ENCODE results near the gene MRPL19.

MRPL19 gene

DNA sequence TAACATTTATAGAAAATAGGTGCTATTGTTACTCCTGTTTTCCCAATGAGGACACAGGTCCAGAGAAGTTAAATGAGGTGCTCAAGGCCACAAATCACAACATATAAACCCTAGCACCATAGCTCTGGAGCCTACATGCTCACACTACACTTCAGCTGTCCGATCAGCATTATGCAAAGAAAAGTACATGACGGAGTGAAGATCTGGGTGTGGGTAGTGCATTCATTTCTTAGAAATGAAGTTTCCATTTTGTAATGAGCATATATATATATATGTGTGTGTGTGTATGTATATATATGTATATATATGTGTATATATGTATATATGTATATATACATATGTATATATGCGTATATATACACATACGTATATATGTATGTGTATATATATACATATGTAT lies 30.2 kb upstream of the MRPL19 start:
- DNase-seq (ENCODE audit: low read depth in 2 of 2), result no peak

DNA sequence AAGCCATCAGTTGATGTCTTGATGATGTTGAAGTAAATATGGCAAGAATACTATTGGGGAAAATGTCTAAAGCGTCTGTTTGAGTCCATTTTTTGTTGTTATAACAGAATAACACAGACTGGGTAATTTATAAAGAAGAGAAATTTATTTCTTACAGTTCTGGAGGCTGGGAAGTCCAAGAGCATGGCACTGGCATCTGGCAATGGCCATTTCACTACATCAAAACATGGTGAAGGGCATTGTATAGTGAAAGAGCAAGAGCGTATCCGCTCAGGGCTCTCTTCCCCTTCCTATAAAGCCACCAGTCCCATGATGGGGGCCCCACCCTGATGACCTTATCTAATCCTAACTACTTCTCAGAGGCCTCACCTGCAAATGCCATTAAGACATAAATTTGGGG lies 29.6 kb upstream of the MRPL19 start:
- no peak for DNase-seq (ENCODE audit: low read depth in 2 of 2)

DNA sequence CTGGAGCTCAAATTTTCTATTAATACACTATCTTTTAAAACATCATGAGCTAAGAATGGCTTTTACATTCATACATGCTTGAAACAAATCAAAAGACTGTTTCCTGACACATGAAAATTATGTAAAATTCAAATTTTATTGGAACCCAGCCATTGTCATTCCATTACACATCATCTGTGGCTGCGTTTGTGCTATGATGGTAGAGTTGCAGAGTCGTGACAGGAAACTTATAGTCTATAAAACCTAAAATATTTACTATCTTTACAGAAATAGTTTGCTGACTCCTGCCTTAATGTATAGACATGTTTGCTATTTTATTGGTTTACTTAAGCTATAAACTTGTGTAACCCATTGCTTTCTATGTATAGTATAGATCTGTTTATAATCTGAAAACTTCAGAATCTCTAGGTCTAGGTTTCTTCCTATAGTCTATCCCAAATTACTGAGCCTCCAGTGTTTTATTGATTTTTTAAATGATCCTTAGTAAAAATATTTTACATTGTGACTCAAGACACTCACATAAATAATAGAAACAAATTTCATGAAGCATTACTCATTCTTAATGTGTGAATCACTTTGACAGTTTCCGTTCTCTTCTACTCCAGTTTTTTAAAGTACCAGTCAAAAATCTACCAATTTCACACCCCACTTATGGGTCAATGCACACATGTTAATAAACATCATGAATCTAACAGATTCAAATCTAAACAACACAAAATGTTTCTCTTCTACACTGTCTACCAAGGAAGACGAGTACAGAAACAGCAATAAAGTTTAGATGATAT lies 26.4 kb upstream of the MRPL19 start:
- no peak for DNase-seq (ENCODE audit: low read depth in 2 of 2)

DNA sequence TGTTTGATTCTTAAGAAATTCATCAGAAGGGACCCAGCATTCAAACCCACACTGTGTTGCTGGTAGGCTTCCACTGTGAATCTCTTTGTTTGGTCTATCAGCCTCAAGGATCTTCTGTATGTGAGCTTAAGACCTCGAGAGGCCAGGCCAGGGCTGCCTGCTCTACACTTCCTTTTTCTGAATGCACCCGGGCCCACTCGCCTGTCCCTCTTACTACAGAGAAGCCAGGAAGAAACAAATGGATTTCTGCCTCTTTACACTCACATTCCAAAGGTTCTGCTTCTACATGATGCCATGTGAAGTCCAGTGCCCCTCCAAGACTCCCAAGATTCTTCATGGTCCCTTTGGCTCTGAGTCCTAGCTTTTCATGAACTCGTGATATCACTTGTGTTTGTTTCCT lies 25.4 kb upstream of the MRPL19 start:
- no peak for DNase-seq (ENCODE audit: low read depth in 2 of 2)

DNA sequence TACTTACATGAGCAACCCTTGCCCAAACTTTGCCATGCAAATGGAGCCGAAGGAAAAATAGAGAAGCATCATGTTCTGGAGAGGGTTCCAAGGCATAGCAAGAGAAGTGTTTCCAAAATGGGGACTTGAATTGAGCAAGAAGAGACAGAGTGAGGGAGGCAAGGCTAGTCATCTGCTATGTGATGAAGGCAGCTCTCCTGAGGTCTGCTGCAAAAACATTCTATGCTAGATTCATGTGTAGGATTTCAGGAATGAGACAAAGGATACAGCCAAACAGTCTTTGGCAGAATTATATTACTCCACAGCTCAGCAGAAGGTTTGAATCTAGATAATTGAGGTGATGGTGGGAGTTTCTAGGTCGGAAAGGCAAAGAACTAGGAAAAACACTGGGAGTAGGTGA lies 24.1 kb upstream of the MRPL19 start:
- no peak for DNase-seq (ENCODE audit: low read depth in 2 of 2)

DNA sequence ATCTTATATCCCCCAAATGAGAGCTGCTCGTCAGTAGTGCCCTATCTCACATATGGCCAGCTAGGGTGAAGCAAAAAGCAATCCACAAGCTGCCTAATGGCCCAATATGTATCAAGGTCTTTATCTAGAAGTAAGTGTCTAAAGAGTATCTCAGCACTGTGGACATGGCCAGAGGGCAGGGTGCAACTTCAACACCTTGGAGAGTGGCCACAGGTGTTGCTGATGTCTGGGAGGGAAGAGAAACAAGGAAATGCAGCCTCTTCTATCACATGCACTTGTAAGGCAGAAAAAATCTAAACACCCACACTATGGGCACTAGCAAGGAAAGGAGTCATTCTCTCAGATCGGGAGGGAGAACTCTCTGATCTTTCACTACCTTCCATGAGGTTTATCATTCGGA lies 23.7 kb upstream of the MRPL19 start:
- no peak for DNase-seq (ENCODE audit: low read depth in 2 of 2)

DNA sequence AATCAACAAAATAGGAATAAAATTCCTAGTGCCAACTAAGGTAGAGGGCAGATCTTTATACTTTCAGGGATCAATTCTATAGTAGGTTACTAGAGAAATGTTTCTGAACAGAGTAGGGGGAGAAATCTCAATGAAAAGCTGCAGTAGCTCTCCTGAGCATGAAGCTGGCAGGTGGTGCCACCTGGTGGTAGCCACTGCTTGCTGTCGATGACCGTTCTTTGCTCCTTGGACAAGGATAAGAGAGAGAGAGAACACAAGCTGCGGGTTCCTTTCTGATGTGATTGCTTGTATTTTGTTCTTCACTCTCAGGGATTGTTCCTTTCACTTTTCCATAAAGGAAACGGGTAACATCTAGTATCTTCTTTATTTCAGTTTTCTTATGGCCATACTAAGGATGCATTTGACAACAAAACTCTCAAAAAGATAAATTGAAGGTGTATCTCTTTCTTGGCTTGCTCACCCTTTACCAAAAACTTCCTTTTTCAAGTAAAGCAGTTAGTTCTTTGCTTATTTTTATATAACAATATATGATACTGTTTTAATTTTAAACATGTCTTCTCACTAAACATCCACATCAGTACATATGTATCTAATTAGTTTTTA lies 18.6 kb upstream of the MRPL19 start:
- DNase-seq (ENCODE audit: low read depth in 2 of 2), result peak; percentile 50 to 55

DNA sequence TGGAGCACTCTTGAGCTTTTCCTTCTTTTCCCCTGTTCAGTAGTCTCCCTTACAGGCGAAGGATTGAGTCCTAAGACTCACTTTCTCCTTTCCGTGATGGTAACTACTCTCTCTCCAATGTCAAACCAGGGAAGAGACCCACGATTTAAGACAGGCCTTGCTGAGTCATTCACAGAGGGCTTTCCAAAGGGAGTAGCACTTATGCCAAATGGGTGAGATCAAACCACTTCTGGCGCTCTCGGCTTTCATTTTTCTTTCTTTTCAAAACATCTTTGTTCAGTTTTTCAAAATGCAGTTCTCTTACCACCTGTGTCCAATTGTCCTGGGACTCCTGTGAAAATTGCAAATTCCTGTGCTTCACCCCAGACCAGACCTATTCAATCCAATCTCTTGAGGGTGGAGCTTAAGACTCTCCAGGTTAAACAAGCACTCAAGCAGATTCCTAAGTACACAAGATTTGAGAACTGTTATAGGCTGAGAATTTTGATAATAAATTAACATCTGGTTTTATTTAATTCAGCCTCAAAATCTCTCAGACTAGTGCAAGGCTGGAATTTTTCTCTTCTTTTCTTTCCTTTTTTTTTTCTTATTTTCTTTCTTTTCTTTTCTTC lies 14.4 kb upstream of the MRPL19 start:
- no peak for DNase-seq (ENCODE audit: low read depth in 2 of 2)

DNA sequence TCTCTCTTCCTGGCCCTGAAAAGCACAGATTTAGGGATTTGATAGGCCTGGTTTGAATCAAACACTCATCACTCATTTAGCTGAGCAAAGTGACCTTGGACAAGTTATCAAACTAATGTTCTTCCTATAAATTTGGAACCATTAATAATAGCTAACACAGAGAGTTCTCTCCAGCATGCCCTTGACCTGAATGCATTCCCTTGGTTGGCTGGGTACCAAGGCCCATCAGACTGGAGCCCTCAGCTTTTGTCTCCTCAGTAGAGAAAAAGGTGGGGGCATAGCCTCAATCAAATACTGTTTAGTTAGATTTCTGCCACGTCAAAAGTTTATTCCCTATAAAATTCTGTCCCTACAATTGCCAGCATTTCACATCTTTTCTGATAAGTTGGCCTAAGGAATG lies 13.8 kb upstream of the MRPL19 start:
- no peak for DNase-seq (ENCODE audit: low read depth in 2 of 2)

DNA sequence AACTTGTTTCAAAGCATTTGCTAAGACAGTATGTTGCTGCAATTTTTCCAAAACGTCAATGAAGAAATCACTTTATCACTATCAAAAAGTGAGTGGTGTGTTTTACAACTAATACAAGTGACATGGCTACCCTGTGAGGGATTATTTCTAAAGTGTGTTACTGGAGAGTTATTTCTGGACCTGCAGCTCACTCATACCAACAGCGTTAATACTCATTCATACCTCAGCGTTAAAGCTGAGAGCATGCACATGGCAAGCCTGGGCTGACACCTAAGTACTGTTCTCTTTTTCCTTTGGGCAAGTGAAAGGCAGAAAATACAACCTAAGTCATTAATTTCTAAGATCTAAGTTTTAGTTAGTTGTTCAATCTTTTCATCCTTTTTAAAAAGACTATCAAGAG lies 13.0 kb upstream of the MRPL19 start:
- no peak for DNase-seq (ENCODE audit: low read depth in 2 of 2)

DNA sequence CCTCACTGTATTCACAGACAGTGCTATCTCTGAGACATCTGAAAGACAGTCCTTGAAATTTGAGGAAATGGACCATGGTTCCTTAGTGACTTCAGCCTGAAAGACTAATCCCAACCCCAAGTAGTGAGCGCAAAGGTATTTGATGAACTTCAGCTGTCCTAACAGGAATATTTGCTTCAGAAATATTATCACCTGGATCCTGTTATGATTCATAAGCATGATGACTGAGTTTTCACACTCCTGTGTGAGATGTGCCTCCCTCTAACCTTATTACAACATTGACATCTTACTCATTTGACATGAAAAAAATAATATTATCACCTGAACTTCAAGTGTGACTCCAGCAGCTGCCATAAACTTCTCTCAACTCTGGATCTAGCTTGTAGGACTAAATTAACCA lies 11.6 kb upstream of the MRPL19 start:
- no peak for DNase-seq (ENCODE audit: low read depth in 2 of 2)

DNA sequence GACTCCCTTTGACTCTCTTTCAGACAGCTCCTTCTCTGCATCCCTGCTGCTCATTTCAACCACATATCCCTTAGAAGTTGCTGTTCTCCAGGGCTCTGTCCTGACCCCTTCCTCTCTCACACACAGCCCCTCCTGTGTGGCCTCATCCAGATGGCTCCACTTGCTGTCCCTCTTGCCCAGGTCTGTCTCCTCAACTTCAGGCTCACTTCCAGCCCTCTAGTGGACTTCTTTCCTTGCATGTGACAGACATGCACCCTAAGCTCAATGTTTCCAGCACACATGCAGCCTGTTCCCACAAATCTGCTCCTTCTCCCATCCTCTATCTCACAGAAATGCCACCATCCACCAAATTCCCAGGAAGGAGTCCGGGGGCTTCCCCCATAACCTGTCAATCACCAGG lies 9.0 kb upstream of the MRPL19 start:
- no peak for DNase-seq (ENCODE audit: low read depth in 2 of 2)

DNA sequence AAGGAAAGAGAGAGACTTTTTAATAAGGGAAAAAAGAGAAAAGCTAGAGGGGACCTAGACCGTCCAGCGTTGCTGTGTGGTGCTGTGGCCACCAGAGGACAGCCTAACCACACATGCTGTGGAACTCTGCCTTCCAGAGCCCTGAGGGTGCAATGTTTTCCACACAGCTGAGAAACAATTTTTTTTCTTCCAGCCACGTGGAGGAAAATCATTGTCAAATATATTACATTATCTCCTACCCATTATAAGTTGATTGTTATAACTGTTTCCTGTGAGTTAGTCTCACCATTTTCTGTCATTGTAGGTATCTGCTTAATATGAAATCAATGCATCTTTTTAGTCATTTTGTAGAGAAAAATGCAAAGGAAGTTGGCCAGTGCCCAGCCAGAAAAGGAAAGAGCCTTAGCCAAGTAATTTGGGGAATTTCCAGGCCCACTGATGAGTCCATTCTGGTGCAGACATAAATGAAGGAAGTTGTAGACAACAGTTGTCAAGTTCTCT lies 5.9 kb upstream of the MRPL19 start:
- DNase-seq (ENCODE audit: low read depth in 2 of 2), result peak; percentile 32 to 52

DNA sequence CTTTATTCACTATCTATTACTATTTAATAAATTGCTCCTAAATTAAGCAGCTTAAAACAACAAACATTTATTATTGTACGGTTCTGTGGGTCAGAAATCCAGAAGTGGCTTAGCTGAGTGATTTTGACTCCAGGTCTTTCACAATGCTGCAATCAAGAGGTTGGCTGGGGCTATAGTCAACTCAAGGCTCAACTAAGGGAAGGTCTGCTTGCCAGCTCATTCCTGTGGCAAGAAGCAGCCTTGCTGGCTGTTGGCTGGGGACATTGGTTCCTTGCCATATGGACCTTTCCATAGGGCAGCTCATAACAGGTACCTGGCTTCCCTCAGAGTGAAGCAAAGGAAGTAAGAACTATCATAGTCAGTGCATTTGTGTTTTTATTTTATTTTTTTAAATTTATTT lies 5.0 kb upstream of the MRPL19 start:
- DNase-seq (ENCODE audit: low read depth in 2 of 2), result no peak

DNA sequence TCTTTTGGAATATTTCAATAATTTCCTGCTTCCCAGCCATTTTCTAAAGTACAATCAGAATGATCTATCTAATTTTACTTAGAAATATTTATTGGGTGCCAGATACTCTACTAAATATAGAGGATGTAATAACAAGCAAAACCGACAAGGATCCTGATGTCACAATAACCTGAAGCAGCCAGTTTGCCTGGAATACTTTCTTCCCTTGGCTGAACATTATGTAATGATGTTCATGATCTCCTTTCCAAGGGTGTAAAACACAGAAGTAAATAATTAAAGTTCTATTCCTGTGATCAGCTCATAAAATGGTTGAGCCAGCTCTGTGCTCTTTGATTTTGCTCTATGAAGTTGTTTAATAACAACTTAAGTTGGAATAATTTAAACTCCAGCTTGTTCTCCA lies 2.6 kb upstream of the MRPL19 start:
- DNase-seq (ENCODE audit: low read depth in 2 of 2), result no peak

DNA sequence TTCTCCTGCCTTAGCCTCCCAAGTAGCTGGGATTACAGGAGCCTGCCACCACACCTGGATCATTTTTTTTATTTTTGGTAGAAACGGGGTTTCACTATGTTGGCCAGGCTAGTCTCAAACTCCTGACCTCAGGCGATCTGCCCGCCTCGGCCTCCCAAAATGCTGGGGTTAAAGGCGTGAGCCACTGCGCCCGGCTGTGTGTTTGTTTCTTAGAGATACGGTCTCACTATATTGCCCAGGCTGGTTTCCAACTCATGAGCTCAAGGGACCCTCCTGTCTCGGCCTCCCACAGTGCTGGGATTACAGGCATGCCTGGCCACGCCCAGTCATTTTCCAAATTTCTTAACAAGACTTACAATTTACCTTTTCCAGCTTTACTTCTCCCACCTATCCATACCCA lies 940 bp upstream of the MRPL19 start:
- no peak for DNase-seq (ENCODE audit: low read depth in 2 of 2)

DNA sequence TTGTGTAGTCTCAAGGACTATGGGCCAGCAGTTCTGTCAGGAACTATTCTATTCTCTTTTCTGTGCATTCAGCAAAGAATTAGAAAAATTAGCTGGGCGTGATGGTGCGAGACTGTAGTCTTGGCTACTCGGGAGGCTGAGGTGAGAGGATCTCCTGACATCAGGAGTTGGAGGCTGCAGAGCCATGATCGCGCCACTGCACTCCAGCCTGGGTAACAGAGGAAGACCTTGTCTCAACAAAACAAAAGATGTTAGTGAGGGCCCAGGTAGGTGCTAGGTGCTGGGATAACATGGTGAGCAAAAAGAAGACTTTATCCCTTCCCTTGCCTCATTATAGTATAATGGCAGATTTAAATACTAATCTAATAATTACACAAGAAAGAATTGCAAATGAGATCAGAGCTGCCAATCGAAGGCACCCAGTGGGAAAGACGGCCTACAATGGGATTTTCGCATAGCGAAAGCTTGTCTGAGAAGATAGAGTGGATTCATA lies 447 bp upstream of the MRPL19 start:
- no peak for DNase-seq (ENCODE audit: low read depth in 2 of 2)

DNA sequence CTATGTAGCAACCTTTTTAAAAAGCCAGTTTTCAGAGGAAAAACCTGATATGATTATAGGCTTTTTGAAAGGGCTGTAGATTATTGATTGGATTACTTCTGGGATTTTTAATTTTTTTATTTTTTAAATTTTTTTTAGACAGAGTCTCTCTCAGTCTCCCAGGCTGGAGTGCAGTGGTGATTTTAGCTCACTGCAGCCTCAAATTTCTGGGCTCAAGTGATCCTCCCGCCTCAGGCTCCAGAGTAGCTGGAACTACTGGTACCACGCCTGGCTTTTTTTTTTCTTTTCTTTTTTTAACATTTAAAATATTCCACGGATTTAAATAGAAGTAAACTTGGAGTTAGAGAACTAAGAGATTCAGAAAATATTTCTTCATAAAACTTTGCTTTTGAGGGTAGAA lies 1.2 kb downstream of the MRPL19 start:
- DNase-seq (ENCODE audit: low read depth in 2 of 2), result no peak

DNA sequence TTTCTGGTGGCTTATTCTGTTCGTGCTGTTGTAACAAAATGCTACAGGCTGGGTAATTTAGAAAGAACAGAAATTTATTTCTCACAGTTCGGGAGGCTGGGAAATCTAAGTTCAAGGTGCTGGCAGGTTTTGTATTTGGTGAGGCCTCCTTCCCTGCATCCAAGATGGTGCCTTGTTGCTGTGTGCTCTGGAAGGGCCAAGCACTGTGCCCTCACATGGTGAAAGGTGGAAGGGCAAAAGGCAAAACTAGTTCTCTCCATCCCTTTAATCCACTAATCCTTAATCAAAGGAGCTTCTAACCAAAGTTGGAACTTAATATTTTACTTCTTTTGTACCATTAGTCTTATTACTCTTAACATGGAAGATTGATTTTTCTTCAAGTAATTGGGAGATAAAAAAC lies 7.4 kb downstream of the MRPL19 start:
- DNase-seq (ENCODE audit: low read depth in 2 of 2), result no peak

DNA sequence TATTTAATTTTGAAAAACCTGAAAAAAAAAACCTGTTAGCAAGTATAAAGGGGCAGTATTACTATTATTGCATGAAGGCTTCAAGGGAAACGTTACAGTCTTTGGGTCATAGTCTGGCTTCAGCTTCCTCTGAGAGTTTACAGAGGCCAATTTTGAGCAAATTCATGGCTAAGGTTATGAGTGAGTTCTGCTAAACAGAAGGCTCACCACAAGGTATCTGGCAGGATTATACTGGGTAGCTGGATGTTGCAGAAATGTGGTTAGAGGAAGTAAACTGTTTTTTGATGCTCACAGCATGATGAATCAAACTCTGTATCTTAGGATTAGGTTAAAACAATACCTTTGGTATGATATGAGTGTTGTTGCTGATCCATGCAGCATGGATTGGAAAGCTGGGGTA lies 9.3 kb downstream of the MRPL19 start:
- DNase-seq (ENCODE audit: low read depth in 2 of 2), result no peak

DNA sequence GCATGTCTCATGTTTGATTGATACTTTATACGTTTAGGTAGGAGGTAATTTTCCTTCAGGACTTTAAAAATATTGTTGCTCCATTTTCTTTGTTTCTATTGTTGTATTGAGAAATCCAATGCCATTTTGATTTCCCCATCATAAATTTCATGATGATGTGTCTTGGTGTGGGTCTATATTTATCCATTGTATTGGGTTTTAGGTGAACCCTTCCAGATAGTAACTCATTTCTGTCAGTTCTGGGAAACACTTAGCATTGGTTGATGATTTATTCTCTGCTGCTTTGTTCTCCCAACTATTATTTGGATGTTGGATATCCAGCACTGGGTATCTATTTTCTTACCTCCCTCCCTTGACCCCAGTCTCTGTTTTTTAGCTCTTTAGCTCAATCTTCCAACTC lies 10.0 kb downstream of the MRPL19 start:
- no peak for DNase-seq (ENCODE audit: low read depth in 2 of 2)

DNA sequence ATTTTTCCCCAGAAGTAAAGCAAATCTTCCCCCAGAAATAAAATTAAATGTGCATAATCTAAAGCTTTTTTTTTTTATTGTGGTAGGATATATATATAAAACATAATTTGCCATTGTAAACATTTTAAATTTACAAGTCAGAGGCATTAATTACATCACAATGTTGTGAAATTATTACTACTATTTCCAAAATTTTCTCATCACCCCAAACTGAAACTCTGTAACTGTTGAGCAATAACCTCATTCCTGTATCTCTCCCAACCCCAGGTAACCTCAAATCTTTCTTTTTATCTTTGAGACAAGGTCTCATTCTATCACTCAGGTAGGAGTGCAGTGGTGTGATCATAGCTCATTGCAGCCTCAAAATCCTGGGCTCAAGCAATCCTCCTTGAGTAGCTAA lies 11.2 kb downstream of the MRPL19 start:
- DNase-seq (ENCODE audit: low read depth in 2 of 2), result no peak

DNA sequence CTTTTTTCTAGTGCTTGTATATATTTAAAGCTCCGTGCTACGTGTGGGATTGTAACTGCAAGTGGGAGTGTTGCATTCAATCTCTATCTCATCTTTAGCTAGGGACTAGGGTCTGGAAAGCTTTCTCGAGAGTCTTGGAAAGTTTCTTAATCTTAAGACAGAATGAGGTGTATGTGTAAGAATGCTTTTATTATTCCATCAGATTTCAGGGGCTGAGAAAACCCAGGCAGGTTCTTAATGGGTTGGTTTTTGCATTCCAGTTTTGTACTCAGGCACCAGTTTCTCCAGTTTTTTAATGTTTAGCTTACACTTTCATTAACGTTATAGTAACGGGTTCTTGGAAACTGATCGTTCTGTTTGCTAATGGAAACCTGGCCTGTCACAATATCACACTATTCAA lies 20.3 kb downstream of the MRPL19 start:
- no peak for DNase-seq (ENCODE audit: low read depth in 2 of 2)
